ENCODE results near the gene OR4K5. TPM values are rescaled to one million over a fixed set of nuclear protein-coding genes. Genes with fewer than 3 reads are reported as not detected.
"Not testable (repeated sequence)": the region's sequence is repeated elsewhere in the genome, so short reads cannot be mapped to it uniquely, and the experiment has no call there.

OR4K5 gene
- total RNA-seq, 2 experiments from 2014 or later: not detected

- peaks cover 0 to 4% of the 10 kb centered on the region in 2 experiments for H3K9me3 ChIP-seq (ENCODE audit: control insufficient read depth in 1 of 2, insufficient read depth in 1 of 2, low read length in 2 of 2)
- no peak overlapping the region for H3K4me3 Mint-ChIP-seq
- ChIA-PET POLR2A (no interaction called here), CTCF (no interaction called here)
- TF ChIP-seq CTCF (IDR thresholded peaks at IDR 0.05): no peak
- DNase-seq (no peak), ATAC-seq (ENCODE audit: poor library complexity) (no peak)
- no peaks in the 10 kb centered on the region for H3K4me1 Mint-ChIP-seq (ENCODE audit: low read depth)
- H3K27ac Mint-ChIP-seq: no peak overlapping the region
- no peak overlapping the region for H3K4me3 ChIP-seq (ENCODE audit: low read length)
- no peaks in the 10 kb centered on the region for H3K27me3 ChIP-seq (ENCODE audit: control insufficient read depth in 1 of 2, insufficient read depth in 2 of 2, low read length in 2 of 2)
- H3K4me1 ChIP-seq (ENCODE audit: insufficient read depth, low read length): no peaks in the 10 kb centered on the region
- H3K36me3 Mint-ChIP-seq (ENCODE audit: low read depth): no peaks in the 10 kb centered on the region
- H3K36me3 ChIP-seq (ENCODE audit: insufficient read depth, low read length): no peaks in the 10 kb centered on the region
- no peaks in the 10 kb centered on the region for H3K27me3 Mint-ChIP-seq
- intact Hi-C loops (cut with DNase I, micrococcal nuclease): no loop called here
- no peak overlapping the region for H3K27ac ChIP-seq (ENCODE audit: low read depth in 1 of 2, low read length in 2 of 2)
- H3K9me3 Mint-ChIP-seq: peaks cover 5% of the 10 kb centered on the region
These were observed 28.8 kb downstream of the OR4K5 start for GRCh38 chr14:19949218-19949617.

- DNase-seq; H3K4me1 ChIP-seq (ENCODE audit: insufficient read depth, low read length); H3K36me3 Mint-ChIP-seq (ENCODE audit: low read depth); H3K4me3 Mint-ChIP-seq; intact Hi-C loops (cut with DNase I, micrococcal nuclease); H3K4me3 ChIP-seq (ENCODE audit: low read length); H3K9me3 ChIP-seq (ENCODE audit: control insufficient read depth in 1 of 2, insufficient read depth in 1 of 2, low read length in 2 of 2); POLR2A ChIA-PET; H3K27ac ChIP-seq (ENCODE audit: low read depth in 1 of 2, low read length in 2 of 2); CTCF ChIA-PET; H3K36me3 ChIP-seq (ENCODE audit: insufficient read depth, low read length); H3K27ac Mint-ChIP-seq; ATAC-seq (ENCODE audit: poor library complexity); H3K9me3 Mint-ChIP-seq; H3K27me3 Mint-ChIP-seq; H3K27me3 ChIP-seq (ENCODE audit: control insufficient read depth in 1 of 2, insufficient read depth in 2 of 2, low read length in 2 of 2): not testable (repeated sequence)
- H3K4me1 Mint-ChIP-seq (ENCODE audit: low read depth): peaks cover 40% of the 10 kb centered on the region
These were observed 49.3 kb downstream of the OR4K5 start for GRCh38 chr14:19969735-19970134.

Other genes with a start within 250 kb of the OR4K5 start
- not detected for gene OR11H2, start 206.7 kb upstream of the OR4K5 start, total RNA-seq
- gene OR4Q3, start 177.0 kb upstream of the OR4K5 start, total RNA-seq: not detected
- gene OR4M1, start 147.1 kb upstream of the OR4K5 start, total RNA-seq: not detected
- not detected for gene OR4N2, start 116.8 kb upstream of the OR4K5 start, total RNA-seq
- not detected for gene OR4K2, start 45.5 kb upstream of the OR4K5 start, total RNA-seq
- not detected for gene OR4K1, start 10.3 kb downstream of the OR4K5 start, total RNA-seq
- not detected for gene OR4K15, start 55.0 kb downstream of the OR4K5 start, total RNA-seq
- not detected for gene OR4Q2, start 81.6 kb downstream of the OR4K5 start, total RNA-seq
- not detected for gene OR4K14, start 98.7 kb downstream of the OR4K5 start, total RNA-seq
- not detected for gene OR4K13, start 115.4 kb downstream of the OR4K5 start, total RNA-seq
- gene OR4L1, start 139.4 kb downstream of the OR4K5 start, total RNA-seq: not detected
- gene OR4K17, start 190.1 kb downstream of the OR4K5 start, total RNA-seq: not detected
- not detected for gene OR4N5, start 218.2 kb downstream of the OR4K5 start, total RNA-seq

Data from CD4-positive, alpha-beta T cell (primary cell).